C4-2B (cell line): Measurements from ENCODE around the gene HMGN1.

ENCODE experiments used
- H3K27ac ChIP-seq: fragments of 450-650 bp; 2 replicates; pipeline ENCODE4 v1.5.1; 2017
- CTCF ChIP-seq: fragments of 450-650 bp; conservative IDR thresholded peaks from 2 replicates; pipeline ENCODE4 v1.5.1; 2017; ENCODE audit warnings: mild to moderate bottlenecking
- ZFX ChIP-seq: fragments of 450-650 bp; IDR thresholded peaks from 2 replicates; pipeline ENCODE4 v1.6.1; 2017

HMGN1 gene

GRCh38 chr21:39341249-39341923 is 7.5 kb downstream of the HMGN1 start:
- H3K27ac ChIP-seq, result no peak overlapping the region
- TF ChIP-seq ZFX, result no peak
- no peak for TF ChIP-seq CTCF

- H3K27ac ChIP-seq, result no peak overlapping the region
Observed at GRCh38 chr21:39340687-39341086, 8.2 kb downstream of the HMGN1 start.

GRCh38 chr21:39339231-39339630 is 9.7 kb downstream of the HMGN1 start:
- TF ChIP-seq ZFX (no peak), CTCF (no peak)
- no peak overlapping the region for H3K27ac ChIP-seq

More at GRCh38 chr21:39340687-39341086, 8.2 kb downstream of the HMGN1 start:
- TF ChIP-seq CTCF (no peak), ZFX (no peak)

GRCh38 chr21:39336457-39337008 is 12.4 kb downstream of the HMGN1 start:
- no peak overlapping the region for H3K27ac ChIP-seq
- no peak for TF ChIP-seq CTCF
- TF ChIP-seq ZFX, result no peak

GRCh38 chr21:39334611-39335010 is 14.3 kb downstream of the HMGN1 start:
- TF ChIP-seq CTCF (no peak), ZFX (no peak)

GRCh38 chr21:39332175-39332574 is 16.7 kb downstream of the HMGN1 start:
- TF ChIP-seq CTCF, result no peak
- no peak for TF ChIP-seq ZFX
- H3K27ac ChIP-seq, result no peak overlapping the region

More at GRCh38 chr21:39334611-39335010, 14.3 kb downstream of the HMGN1 start:
- no peak overlapping the region for H3K27ac ChIP-seq

GRCh38 chr21:39330001-39330400 is 18.9 kb downstream of the HMGN1 start:
- TF ChIP-seq ZFX, result no peak
- TF ChIP-seq CTCF, result no peak
- H3K27ac ChIP-seq, result no peak overlapping the region
